Hepatocyte (in vitro differentiated cells): Measurements from ENCODE around the gene MAP2K2. TPM values are rescaled to one million over a fixed set of nuclear protein-coding genes. Genes with fewer than 3 reads are reported as not detected.
A peak's percentile ranks its signal among the peaks of the same experiment; 100 is the strongest.

ENCODE experiments used
- DNase-seq: peaks from one replicate; pipeline ENCODE4 v3.0.0-alpha.2; 2016; ENCODE audit warnings: low spot score
- H2AFZ ChIP-seq: fragments of 200-600 bp; sonication (generic); 2 replicates; pipeline ENCODE4 v1.6.0; 2016; ENCODE audit warnings: antibody characterized with exemption, mild to moderate bottlenecking
- H3K27ac ChIP-seq: fragments of 200-600 bp; sonication (generic); 2 replicates; pipeline ENCODE4 v1.5.1; 2016; ENCODE audit warnings: mild to moderate bottlenecking
- H3K27me3 ChIP-seq: fragments of 200-600 bp; sonication (generic); 2 replicates; pipeline ENCODE4 v1.6.1; 2016
- H3K36me3 ChIP-seq: fragments of 200-600 bp; sonication (generic); replicated peaks from 2 replicates; pipeline ENCODE4 v1.5.1; 2016; ENCODE audit warnings: low read depth; ENCODE audit not compliant: insufficient read depth
- H3K4me1 ChIP-seq: fragments of 200-600 bp; sonication (generic); 2 replicates; pipeline ENCODE4 v1.5.1; 2016; ENCODE audit warnings: mild to moderate bottlenecking, moderate library complexity; ENCODE audit not compliant: insufficient read depth
- H3K4me2 ChIP-seq: fragments of 200-600 bp; sonication (generic); 2 replicates; pipeline ENCODE4 v1.6.0; 2016
- H3K4me3 ChIP-seq: fragments of 200-600 bp; sonication (generic); 2 replicates; pipeline ENCODE4 v1.5.1; 2016; ENCODE audit warnings: mild to moderate bottlenecking
- H3K79me2 ChIP-seq: fragments of 200-600 bp; sonication (generic); 2 replicates; pipeline ENCODE4 v1.6.0; 2017; ENCODE audit warnings: mild to moderate bottlenecking
- H3K9me2 ChIP-seq: fragments of 200-600 bp; sonication (generic); replicated peaks from 2 replicates; pipeline ENCODE4 v1.6.0; 2017; ENCODE audit warnings: mild to moderate bottlenecking; ENCODE audit not compliant: insufficient read depth
- H3K9me3 ChIP-seq: fragments of 200-600 bp; sonication (generic); 2 replicates; pipeline ENCODE4 v1.5.1; 2016; ENCODE audit warnings: low read depth, mild to moderate bottlenecking
- H4K20me1 ChIP-seq: fragments of 200-600 bp; sonication (generic); 2 replicates; pipeline ENCODE4 v1.6.0; 2016; ENCODE audit warnings: mild to moderate bottlenecking; ENCODE audit not compliant: insufficient read depth, poor library complexity, severe bottlenecking
- CTCF ChIP-seq: fragments of 200-600 bp; sonication (generic); IDR thresholded peaks from 2 replicates; pipeline ENCODE4 v1.5.1; 2016; ENCODE audit warnings: antibody characterized with exemption, mild to moderate bottlenecking; ENCODE audit not compliant: poor library complexity
- EZH2 ChIP-seq: fragments of 200-600 bp; sonication (generic); IDR thresholded peaks from 2 replicates; pipeline ENCODE4 v1.6.1; 2016; ENCODE audit warnings: antibody characterized with exemption, mild to moderate bottlenecking, borderline replicate concordance
- EZH2phosphoT487 ChIP-seq: fragments of 200-600 bp; sonication (generic); IDR thresholded peaks from one replicate; pipeline ENCODE4 v1.6.1; 2018; ENCODE audit warnings: antibody characterized with exemption, mild to moderate bottlenecking, low read depth, moderate library complexity; ENCODE audit not compliant: unreplicated experiment, severe bottlenecking
- WGBS: methylation state at CpG from one replicate; pipeline ENCODE4 v1.1.6; 2016; ENCODE audit warnings: low lambda C conversion rate; ENCODE audit errors: missing lambda C conversion rate; 5-methylcytosine and 5-hydroxymethylcytosine counted together
- polyA plus RNA-seq: library from polyadenylated mRNA; unstranded; fragments of >200 nt; fragmentation: Nextera tagmentation; extraction: Ambion mirVana; gene quantifications from 2 replicates; pipeline ENCODE4 v1.2.1, GENCODE V29; 2016
- total RNA-seq: library from RNA; depleted of rRNA; stranded (reverse); fragments of >200 nt; gene quantifications from 2 replicates; pipeline ENCODE4 v1.2.3, GENCODE V29; 2014

MAP2K2 gene
- total and polyA plus RNA-seq, 2 experiments from 2014 or later = 135 to 188 TPM

- 99% methylated on average over 81 of the region's 91 CpGs for WGBS
- TF ChIP-seq CTCF (no peak), EZH2 (no peak), EZH2phosphoT487 (no peak)
- peaks cover 91% of the 10 kb centered on the region for H3K79me2 ChIP-seq
Measured at GRCh38 chr19:4054441-4055208, 69.3 kb downstream of the MAP2K2 start.

GRCh38 chr19:4053423-4054324 lies 70.2 kb downstream of the MAP2K2 start:
- H3K36me3 ChIP-seq = no peaks in the 10 kb centered on the region
- no peak overlapping the region for H2AFZ ChIP-seq
- no peaks in the 10 kb centered on the region for H3K9me2 ChIP-seq
- H3K27me3 ChIP-seq = no peaks in the 10 kb centered on the region
- TF ChIP-seq CTCF (no peak), EZH2phosphoT487 (no peak), EZH2 (no peak)
- no peak overlapping the region for H3K27ac ChIP-seq
- DNase-seq = no peak
- H3K9me3 ChIP-seq = no peaks in the 10 kb centered on the region
- WGBS = 97% methylated on average over 70 of the region's 82 CpGs
- peaks cover 90% of the 10 kb centered on the region for H3K79me2 ChIP-seq
- H4K20me1 ChIP-seq = peaks cover 76% of the 10 kb centered on the region
- H3K4me2 ChIP-seq = peak overlapping the region; percentile 67
- H3K4me1 ChIP-seq = peaks cover 27% of the 10 kb centered on the region
- no peak overlapping the region for H3K4me3 ChIP-seq

More at GRCh38 chr19:4054441-4055208, 69.3 kb downstream of the MAP2K2 start:
- H3K9me3 ChIP-seq = no peaks in the 10 kb centered on the region
- no peak overlapping the region for H3K4me3 ChIP-seq
- peaks cover 36% of the 10 kb centered on the region for H3K4me1 ChIP-seq
- H2AFZ ChIP-seq = no peak overlapping the region
- no peaks in the 10 kb centered on the region for H3K27me3 ChIP-seq
- H3K9me2 ChIP-seq = no peaks in the 10 kb centered on the region
- DNase-seq = no peak
- H3K27ac ChIP-seq = no peak overlapping the region
- peaks cover 75% of the 10 kb centered on the region for H4K20me1 ChIP-seq
- H3K4me2 ChIP-seq = no peak overlapping the region
- no peaks in the 10 kb centered on the region for H3K36me3 ChIP-seq

- H3K4me3 ChIP-seq = no peak overlapping the region
- no peaks in the 10 kb centered on the region for H3K9me3 ChIP-seq
- H3K4me2 ChIP-seq = peak overlapping the region; percentile 67
- peaks cover 81% of the 10 kb centered on the region for H4K20me1 ChIP-seq
- H3K4me1 ChIP-seq = peaks cover 23% of the 10 kb centered on the region
- H2AFZ ChIP-seq = no peak overlapping the region
- peaks cover 92% of the 10 kb centered on the region for H3K79me2 ChIP-seq
- H3K27me3 ChIP-seq = no peaks in the 10 kb centered on the region
- 70% methylated on average over 13 of the region's 13 CpGs for WGBS
- no peak for DNase-seq
- H3K36me3 ChIP-seq = no peaks in the 10 kb centered on the region
- peak overlapping the region; percentile 97 for H3K27ac ChIP-seq
- TF ChIP-seq EZH2phosphoT487 (no peak), EZH2 (no peak), CTCF (no peak)
- no peaks in the 10 kb centered on the region for H3K9me2 ChIP-seq
Measured at GRCh38 chr19:4052993-4053422, 70.9 kb downstream of the MAP2K2 start.
